WTC11 (cell line): ENCODE data around the gene PLEKHN1. TPM values are rescaled to one million over a fixed set of nuclear protein-coding genes. Genes with fewer than 3 reads are reported as not detected.

Experiments
- ATAC-seq: fragments of 200-7000 bp; cut with Tn5 transposase; 2 replicates; pipeline ENCODE4 v1.10.0; 2021; ENCODE audit warnings: mild to moderate bottlenecking, moderate library complexity
- CTCF ChIA-PET: fragments of 300-600 bp; sonication (Branson Sonifier 250); formaldehyde crosslinking; loops from one replicate; lab custom pipeline; 2021; ENCODE audit warnings: antibody characterized with exemption; lab: Charles Lee
- POLR2A ChIA-PET: fragments of 350-600 bp; sonication (Branson Sonifier 250); formaldehyde crosslinking; loops from one replicate; lab custom pipeline; 2021; ENCODE audit warnings: antibody characterized with exemption; lab: Charles Lee
- DNase-seq: peaks from one replicate; pipeline ENCODE4 v3.0.0; 2021; ENCODE audit warnings: low spot score
- H3K27ac Mint-ChIP-seq: 2 replicates; pipeline ENCODE4 v1.8.0; 2021; ENCODE audit warnings: mixed read lengths
- H3K27me3 Mint-ChIP-seq: 2 replicates; pipeline ENCODE4 v1.8.0; 2021; ENCODE audit warnings: low read depth, mild to moderate bottlenecking, moderate library complexity, mixed read lengths
- H3K36me3 Mint-ChIP-seq: 2 replicates; pipeline ENCODE4 v1.8.0; 2021; ENCODE audit warnings: mixed read lengths
- H3K4me1 Mint-ChIP-seq: 2 replicates; pipeline ENCODE4 v1.8.0; 2022; ENCODE audit warnings: mixed read lengths
- H3K4me3 Mint-ChIP-seq: 2 replicates; pipeline ENCODE4 v1.8.0; 2021; ENCODE audit warnings: mild to moderate bottlenecking, moderate library complexity, mixed read lengths
- H3K9me3 Mint-ChIP-seq: 2 replicates; pipeline ENCODE4 v1.8.0; 2021; ENCODE audit warnings: mixed read lengths
- AFF4 ChIP-seq: sonication (generic); formaldehyde crosslinking; IDR thresholded peaks from 2 replicates; pipeline ENCODE4 v1.8.1; 2023; ENCODE audit warnings: mild to moderate bottlenecking, missing genetic modification reagents, borderline replicate concordance
- FOXP4 ChIP-seq: sonication (generic); formaldehyde crosslinking; IDR thresholded peaks from 2 replicates; pipeline ENCODE4 v1.8.0; 2022; ENCODE audit warnings: mild to moderate bottlenecking, missing genetic modification reagents
- JAZF1 ChIP-seq: fragments of 250-450 bp; sonication (Bioruptor Pico); IDR thresholded peaks from 2 replicates; pipeline ENCODE4 v1.9.0; 2021; ENCODE audit warnings: moderate library complexity, mild to moderate bottlenecking, inconsistent platforms
- MAX ChIP-seq: sonication (generic); formaldehyde crosslinking; IDR thresholded peaks from 2 replicates; pipeline ENCODE4 v1.8.0; 2022; ENCODE audit warnings: mild to moderate bottlenecking, missing genetic modification reagents
- OVOL2 ChIP-seq: fragments of 250-450 bp; sonication (Bioruptor Pico); IDR thresholded peaks from 2 replicates; pipeline ENCODE4 v1.9.0; 2021; ENCODE audit warnings: mild to moderate bottlenecking, borderline replicate concordance
- SMAD3 ChIP-seq: sonication (generic); formaldehyde crosslinking; IDR thresholded peaks from 2 replicates; pipeline ENCODE4 v1.8.0; 2022; ENCODE audit warnings: missing genetic modification reagents, mild to moderate bottlenecking, borderline replicate concordance
- SMAD4 ChIP-seq: sonication (generic); formaldehyde crosslinking; IDR thresholded peaks from 2 replicates; pipeline ENCODE4 v1.8.0; 2022; ENCODE audit warnings: mild to moderate bottlenecking, missing genetic modification reagents
- STAT6 ChIP-seq: sonication (generic); formaldehyde crosslinking; conservative IDR thresholded peaks from 2 replicates; pipeline ENCODE4 v1.8.1; 2023; ENCODE audit warnings: mild to moderate bottlenecking, low read depth, missing genetic modification reagents, moderate library complexity
- ZNF232 ChIP-seq: sonication (generic); formaldehyde crosslinking; IDR thresholded peaks from 2 replicates; pipeline ENCODE4 v1.8.0; 2022; ENCODE audit warnings: mild to moderate bottlenecking, missing genetic modification reagents
- ZNF423 ChIP-seq: fragments of 250-450 bp; sonication (Bioruptor Pico); IDR thresholded peaks from 2 replicates; pipeline ENCODE4 v2.1.2; 2022; ENCODE audit warnings: mild to moderate bottlenecking, moderate library complexity
- total RNA-seq: library from RNA; stranded (reverse); gene quantifications from 3 replicates; pipeline ENCODE4 v1.2.3, GENCODE V29; 2021
- TF ChIP-seq, protein P1 (sequence below): sonication (generic); formaldehyde crosslinking; IDR thresholded peaks from 2 replicates; pipeline ENCODE4 v1.8.1; 2022; ENCODE audit warnings: mild to moderate bottlenecking, missing genetic modification reagents, moderate library complexity, borderline replicate concordance
- TF ChIP-seq, protein P2 (sequence below): sonication (generic); formaldehyde crosslinking; IDR thresholded peaks from 2 replicates; pipeline ENCODE4 v1.8.1; 2023; ENCODE audit warnings: mild to moderate bottlenecking, missing genetic modification reagents, moderate library complexity
- TF ChIP-seq, protein P3 (sequence below): sonication (generic); formaldehyde crosslinking; IDR thresholded peaks from 2 replicates; pipeline ENCODE4 v1.8.0; 2022; ENCODE audit warnings: missing genetic modification reagents

Gene PLEKHN1
- total RNA-seq, 1 experiment from 2014 or later, result 3.4 TPM

- POLR2A ChIA-PET, result no interaction called here
- Mint-ChIP-seq H3K27ac (no peak overlapping the region), H3K4me1 (peaks cover 15% of the 10 kb centered on the region), H3K9me3 (no peaks in the 10 kb centered on the region), H3K4me3 (no peak overlapping the region), H3K27me3 (peaks cover 83% of the 10 kb centered on the region), H3K36me3 (no peaks in the 10 kb centered on the region)
- no peak for ATAC-seq
- no peak for TF ChIP-seq OVOL2 (CRISPR knock-in tag)
- TF ChIP-seq, protein P1, sequence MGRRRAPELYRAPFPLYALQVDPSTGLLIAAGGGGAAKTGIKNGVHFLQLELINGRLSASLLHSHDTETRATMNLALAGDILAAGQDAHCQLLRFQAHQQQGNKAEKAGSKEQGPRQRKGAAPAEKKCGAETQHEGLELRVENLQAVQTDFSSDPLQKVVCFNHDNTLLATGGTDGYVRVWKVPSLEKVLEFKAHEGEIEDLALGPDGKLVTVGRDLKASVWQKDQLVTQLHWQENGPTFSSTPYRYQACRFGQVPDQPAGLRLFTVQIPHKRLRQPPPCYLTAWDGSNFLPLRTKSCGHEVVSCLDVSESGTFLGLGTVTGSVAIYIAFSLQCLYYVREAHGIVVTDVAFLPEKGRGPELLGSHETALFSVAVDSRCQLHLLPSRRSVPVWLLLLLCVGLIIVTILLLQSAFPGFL (CRISPR knock-in tag), result no peak
- TF ChIP-seq STAT6 (CRISPR knock-in tag), result no peak
- TF ChIP-seq ZNF423 (CRISPR knock-in tag), result no peak
- no peak for TF ChIP-seq AFF4 (CRISPR knock-in tag)
- no peak for TF ChIP-seq SMAD4 (CRISPR knock-in tag)
- TF ChIP-seq FOXP4 (CRISPR knock-in tag), result no peak
- TF ChIP-seq JAZF1 (CRISPR knock-in tag), result no peak
- no peak for TF ChIP-seq SMAD3 (CRISPR knock-in tag)
- TF ChIP-seq, protein P2, sequence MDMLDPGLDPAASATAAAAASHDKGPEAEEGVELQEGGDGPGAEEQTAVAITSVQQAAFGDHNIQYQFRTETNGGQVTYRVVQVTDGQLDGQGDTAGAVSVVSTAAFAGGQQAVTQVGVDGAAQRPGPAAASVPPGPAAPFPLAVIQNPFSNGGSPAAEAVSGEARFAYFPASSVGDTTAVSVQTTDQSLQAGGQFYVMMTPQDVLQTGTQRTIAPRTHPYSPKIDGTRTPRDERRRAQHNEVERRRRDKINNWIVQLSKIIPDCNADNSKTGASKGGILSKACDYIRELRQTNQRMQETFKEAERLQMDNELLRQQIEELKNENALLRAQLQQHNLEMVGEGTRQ, result no peak
- TF ChIP-seq ZNF232, result no peak
- TF ChIP-seq, protein P3, sequence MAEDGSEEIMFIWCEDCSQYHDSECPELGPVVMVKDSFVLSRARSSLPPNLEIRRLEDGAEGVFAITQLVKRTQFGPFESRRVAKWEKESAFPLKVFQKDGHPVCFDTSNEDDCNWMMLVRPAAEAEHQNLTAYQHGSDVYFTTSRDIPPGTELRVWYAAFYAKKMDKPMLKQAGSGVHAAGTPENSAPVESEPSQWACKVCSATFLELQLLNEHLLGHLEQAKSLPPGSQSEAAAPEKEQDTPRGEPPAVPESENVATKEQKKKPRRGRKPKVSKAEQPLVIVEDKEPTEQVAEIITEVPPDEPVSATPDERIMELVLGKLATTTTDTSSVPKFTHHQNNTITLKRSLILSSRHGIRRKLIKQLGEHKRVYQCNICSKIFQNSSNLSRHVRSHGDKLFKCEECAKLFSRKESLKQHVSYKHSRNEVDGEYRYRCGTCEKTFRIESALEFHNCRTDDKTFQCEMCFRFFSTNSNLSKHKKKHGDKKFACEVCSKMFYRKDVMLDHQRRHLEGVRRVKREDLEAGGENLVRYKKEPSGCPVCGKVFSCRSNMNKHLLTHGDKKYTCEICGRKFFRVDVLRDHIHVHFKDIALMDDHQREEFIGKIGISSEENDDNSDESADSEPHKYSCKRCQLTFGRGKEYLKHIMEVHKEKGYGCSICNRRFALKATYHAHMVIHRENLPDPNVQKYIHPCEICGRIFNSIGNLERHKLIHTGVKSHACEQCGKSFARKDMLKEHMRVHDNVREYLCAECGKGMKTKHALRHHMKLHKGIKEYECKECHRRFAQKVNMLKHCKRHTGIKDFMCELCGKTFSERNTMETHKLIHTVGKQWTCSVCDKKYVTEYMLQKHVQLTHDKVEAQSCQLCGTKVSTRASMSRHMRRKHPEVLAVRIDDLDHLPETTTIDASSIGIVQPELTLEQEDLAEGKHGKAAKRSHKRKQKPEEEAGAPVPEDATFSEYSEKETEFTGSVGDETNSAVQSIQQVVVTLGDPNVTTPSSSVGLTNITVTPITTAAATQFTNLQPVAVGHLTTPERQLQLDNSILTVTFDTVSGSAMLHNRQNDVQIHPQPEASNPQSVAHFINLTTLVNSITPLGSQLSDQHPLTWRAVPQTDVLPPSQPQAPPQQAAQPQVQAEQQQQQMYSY (CRISPR knock-in tag), result no peak
- TF ChIP-seq MAX, result no peak
- CTCF ChIA-PET, result no interaction called here
- no peak for DNase-seq
Observed at GRCh38 chr1:936348-937264, 29.7 kb upstream of the PLEKHN1 start.
